ENCODE data around the gene MCL1.
"Not testable (repeated sequence)": the region's sequence is repeated elsewhere in the genome, so short reads cannot be mapped to it uniquely, and the experiment has no call there.

MCL1 gene

GRCh38 chr1:150601540-150601939 is 22.1 kb upstream of the MCL1 start:
- DNase-seq, result no peak

- not testable (repeated sequence) for DNase-seq
Observed at GRCh38 chr1:150598346-150598745, 18.9 kb upstream of the MCL1 start.

- DNase-seq, result no peak
Observed at GRCh38 chr1:150596976-150597375, 17.6 kb upstream of the MCL1 start.

- DNase-seq, result no peak
Observed at GRCh38 chr1:150596095-150596892, 16.9 kb upstream of the MCL1 start.

GRCh38 chr1:150582371-150582770 is 3.0 kb upstream of the MCL1 start:
- DNase-seq, result no peak

GRCh38 chr1:150581962-150582361 is 2.6 kb upstream of the MCL1 start:
- not testable (repeated sequence) for DNase-seq

GRCh38 chr1:150581437-150581836 is 2.0 kb upstream of the MCL1 start:
- DNase-seq, result not testable (repeated sequence)

GRCh38 chr1:150580966-150581365 is 1.6 kb upstream of the MCL1 start:
- DNase-seq, result not testable (repeated sequence)

- no peak for DNase-seq
Observed at GRCh38 chr1:150579945-150580642, 684 bp upstream of the MCL1 start.

GRCh38 chr1:150578272-150579109 is 919 bp downstream of the MCL1 start:
- DNase-seq, result peak; percentile 65

- no peak for DNase-seq
Observed at GRCh38 chr1:150577557-150578271, 1.7 kb downstream of the MCL1 start.

- no peak for DNase-seq
Observed at GRCh38 chr1:150576794-150577556, 2.4 kb downstream of the MCL1 start.

GRCh38 chr1:150576367-150576711 is 3.1 kb downstream of the MCL1 start:
- no peak for DNase-seq

- no peak for DNase-seq
Observed at GRCh38 chr1:150575518-150576366, 3.7 kb downstream of the MCL1 start.

GRCh38 chr1:150575072-150575489 is 4.3 kb downstream of the MCL1 start:
- DNase-seq, result no peak

- DNase-seq, result no peak
Observed at GRCh38 chr1:150574260-150575071, 4.9 kb downstream of the MCL1 start.

GRCh38 chr1:150573648-150574071 is 5.8 kb downstream of the MCL1 start:
- DNase-seq, result not testable (repeated sequence)

GRCh38 chr1:150572918-150573647 is 6.3 kb downstream of the MCL1 start:
- no peak for DNase-seq

GRCh38 chr1:150568594-150568966 is 10.8 kb downstream of the MCL1 start:
- no peak for DNase-seq
